Endothelial cell (in vitro differentiated cells): ENCODE results near the gene C11orf21. TPM values are rescaled to one million over a fixed set of nuclear protein-coding genes. Genes with fewer than 3 reads are reported as not detected.

Source experiments
- DNase-seq: peaks from one replicate; pipeline ENCODE4 v3.0.0; 2021; ENCODE audit warnings: low spot score
- H3K27ac Mint-ChIP-seq: one replicate; pipeline ENCODE4 v1.8.0; 2021; ENCODE audit warnings: mixed read lengths, inconsistent platforms; ENCODE audit not compliant: unreplicated experiment
- H3K27me3 Mint-ChIP-seq: one replicate; pipeline ENCODE4 v1.8.0; 2021; ENCODE audit warnings: mild to moderate bottlenecking, moderate library complexity, mixed read lengths, inconsistent platforms; ENCODE audit not compliant: unreplicated experiment
- H3K36me3 Mint-ChIP-seq: one replicate; pipeline ENCODE4 v1.8.0; 2021; ENCODE audit warnings: mild to moderate bottlenecking, low read depth, mixed read lengths, inconsistent platforms; ENCODE audit not compliant: unreplicated experiment
- H3K4me1 Mint-ChIP-seq: one replicate; pipeline ENCODE4 v1.8.0; 2021; ENCODE audit warnings: mild to moderate bottlenecking, mixed read lengths, inconsistent platforms; ENCODE audit not compliant: unreplicated experiment
- H3K4me3 Mint-ChIP-seq: one replicate; pipeline ENCODE4 v1.8.0; 2021; ENCODE audit warnings: mild to moderate bottlenecking, mixed read lengths, inconsistent platforms; ENCODE audit not compliant: unreplicated experiment
- H3K9me3 Mint-ChIP-seq: one replicate; pipeline ENCODE4 v1.8.0; 2021; ENCODE audit warnings: mixed read lengths, inconsistent platforms; ENCODE audit not compliant: unreplicated experiment
- total RNA-seq: library from RNA; stranded (reverse); fragmentation: NEBNext Ultra II Directional; extraction: Animal tissue kit (Norgen Biotek cat#: 25700); gene quantifications from one replicate; pipeline ENCODE4 v1.2.1, GENCODE V29; 2021; ENCODE audit not compliant: unreplicated experiment
- TF ChIP-seq, protein P1 (sequence below): fragments of 200-600 bp; sonication (generic); IDR thresholded peaks from one replicate; pipeline ENCODE4 v1.5.0; 2021; ENCODE audit warnings: antibody characterized with exemption; ENCODE audit not compliant: unreplicated experiment

Gene C11orf21
- total RNA-seq, 1 donor from 2014 or later: 0.13 TPM

DNA sequence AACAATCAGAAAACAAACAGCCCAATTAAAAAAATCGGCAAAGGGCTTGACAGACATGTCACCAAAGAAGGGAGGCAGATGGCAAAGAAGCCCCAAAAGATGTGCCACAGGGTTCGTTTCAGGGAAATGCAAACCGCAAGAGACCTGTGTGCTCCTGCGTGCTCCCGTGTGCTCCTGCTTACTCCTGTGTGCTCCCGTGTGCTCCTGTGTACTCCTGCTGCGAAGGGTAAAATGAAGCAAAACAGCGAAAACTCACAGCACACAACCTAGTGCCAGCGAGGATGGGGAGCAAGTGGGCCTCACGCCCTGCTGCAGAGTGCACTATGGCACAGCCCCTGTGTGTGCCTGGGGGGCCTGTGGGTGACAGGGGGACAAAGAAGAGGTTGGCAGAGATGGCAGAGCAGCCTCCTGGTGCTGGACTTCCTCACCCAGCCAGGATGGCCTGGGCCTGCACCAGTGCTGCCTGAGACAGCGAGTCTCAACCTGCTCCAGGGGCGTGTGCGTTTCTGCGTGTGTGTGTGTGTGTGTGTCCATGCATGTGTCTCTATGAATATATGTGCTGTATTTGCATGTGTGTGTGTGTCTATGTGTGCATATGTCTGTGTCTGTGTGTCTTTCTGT is 45.3 kb downstream of the C11orf21 start:
- H3K4me1 Mint-ChIP-seq: no peaks in the 10 kb centered on the region
- H3K27me3 Mint-ChIP-seq: peaks cover 8% of the 10 kb centered on the region
- H3K4me3 Mint-ChIP-seq: no peak overlapping the region
- H3K36me3 Mint-ChIP-seq: no peaks in the 10 kb centered on the region
- no peaks in the 10 kb centered on the region for H3K9me3 Mint-ChIP-seq
- H3K27ac Mint-ChIP-seq: peak overlapping the region; percentile 32
- TF ChIP-seq, protein P1, sequence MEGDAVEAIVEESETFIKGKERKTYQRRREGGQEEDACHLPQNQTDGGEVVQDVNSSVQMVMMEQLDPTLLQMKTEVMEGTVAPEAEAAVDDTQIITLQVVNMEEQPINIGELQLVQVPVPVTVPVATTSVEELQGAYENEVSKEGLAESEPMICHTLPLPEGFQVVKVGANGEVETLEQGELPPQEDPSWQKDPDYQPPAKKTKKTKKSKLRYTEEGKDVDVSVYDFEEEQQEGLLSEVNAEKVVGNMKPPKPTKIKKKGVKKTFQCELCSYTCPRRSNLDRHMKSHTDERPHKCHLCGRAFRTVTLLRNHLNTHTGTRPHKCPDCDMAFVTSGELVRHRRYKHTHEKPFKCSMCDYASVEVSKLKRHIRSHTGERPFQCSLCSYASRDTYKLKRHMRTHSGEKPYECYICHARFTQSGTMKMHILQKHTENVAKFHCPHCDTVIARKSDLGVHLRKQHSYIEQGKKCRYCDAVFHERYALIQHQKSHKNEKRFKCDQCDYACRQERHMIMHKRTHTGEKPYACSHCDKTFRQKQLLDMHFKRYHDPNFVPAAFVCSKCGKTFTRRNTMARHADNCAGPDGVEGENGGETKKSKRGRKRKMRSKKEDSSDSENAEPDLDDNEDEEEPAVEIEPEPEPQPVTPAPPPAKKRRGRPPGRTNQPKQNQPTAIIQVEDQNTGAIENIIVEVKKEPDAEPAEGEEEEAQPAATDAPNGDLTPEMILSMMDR: no peak
- no peak for DNase-seq

DNA sequence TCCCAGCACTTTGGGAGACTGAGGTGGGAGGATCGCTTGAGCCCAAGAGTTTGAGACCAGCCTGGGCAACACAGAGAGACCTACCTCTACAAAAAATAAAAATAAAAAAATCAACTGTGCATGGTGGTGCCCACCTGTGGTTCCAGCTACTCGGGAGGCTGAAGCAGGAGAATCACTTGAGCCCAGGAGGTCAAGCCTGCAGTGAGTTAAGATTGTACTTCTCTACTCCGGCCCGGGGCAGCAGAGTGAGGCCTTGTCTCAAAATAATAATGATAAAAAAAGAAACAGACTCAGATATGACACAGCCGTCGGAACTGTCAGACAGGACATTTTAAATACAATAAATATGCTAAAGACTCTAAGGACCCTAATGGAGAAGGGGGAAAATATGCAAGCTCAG is 49.7 kb downstream of the C11orf21 start:
- TF ChIP-seq, protein P1: no peak

DNA sequence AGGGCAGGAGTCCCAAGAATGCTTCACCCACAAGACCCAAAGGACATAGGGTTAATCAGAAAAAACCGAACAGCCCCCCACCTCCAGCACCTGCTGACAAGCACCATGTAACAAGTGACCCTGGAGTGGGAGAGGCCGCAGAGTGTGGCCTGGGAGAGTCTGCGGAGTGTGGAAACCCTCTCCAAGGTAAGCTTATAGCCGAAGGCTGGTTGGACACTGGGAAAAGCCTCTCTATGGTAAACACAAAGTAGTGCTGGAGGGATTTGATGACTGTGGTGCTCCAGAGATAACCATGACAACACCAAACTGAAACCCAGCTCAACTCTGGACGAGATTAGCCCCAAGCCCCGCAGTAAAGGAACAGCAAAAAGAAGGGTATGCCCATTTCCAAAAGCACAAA is 50.6 kb downstream of the C11orf21 start:
- no peak overlapping the region for H3K27ac Mint-ChIP-seq
- no peaks in the 10 kb centered on the region for H3K9me3 Mint-ChIP-seq
- peaks cover 3% of the 10 kb centered on the region for H3K27me3 Mint-ChIP-seq
- H3K4me1 Mint-ChIP-seq: no peaks in the 10 kb centered on the region
- no peak for DNase-seq
- TF ChIP-seq, protein P1: no peak
- H3K4me3 Mint-ChIP-seq: no peak overlapping the region
- no peaks in the 10 kb centered on the region for H3K36me3 Mint-ChIP-seq

More for the DNA sequence above, 49.7 kb downstream of the C11orf21 start:
- H3K27ac Mint-ChIP-seq: no peak overlapping the region
- no peak for DNase-seq
- H3K4me3 Mint-ChIP-seq: no peak overlapping the region
- peaks cover 7% of the 10 kb centered on the region for H3K27me3 Mint-ChIP-seq
- no peaks in the 10 kb centered on the region for H3K9me3 Mint-ChIP-seq
- no peaks in the 10 kb centered on the region for H3K36me3 Mint-ChIP-seq
- H3K4me1 Mint-ChIP-seq: no peaks in the 10 kb centered on the region

DNA sequence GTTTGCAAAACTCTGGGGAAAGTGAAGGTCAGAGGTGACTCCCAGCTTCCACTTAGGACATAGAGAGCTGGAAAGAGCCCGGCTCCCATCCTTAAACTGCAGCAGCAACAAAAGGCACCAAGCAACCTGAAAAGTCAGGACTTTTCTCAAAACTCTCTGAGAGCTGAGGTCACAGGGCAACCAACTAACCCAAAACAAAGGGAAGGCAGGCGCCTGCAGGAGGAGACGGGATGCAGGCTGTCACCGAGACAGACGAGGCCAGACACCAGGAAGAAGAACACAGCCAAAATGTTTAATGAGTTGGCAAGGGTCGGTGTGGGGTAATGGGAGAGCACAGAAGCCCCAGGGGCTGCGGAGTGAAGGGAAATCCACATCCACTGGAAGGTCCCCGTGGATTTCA is 51.2 kb downstream of the C11orf21 start:
- TF ChIP-seq, protein P1: no peak
- H3K36me3 Mint-ChIP-seq: no peaks in the 10 kb centered on the region
- no peaks in the 10 kb centered on the region for H3K4me1 Mint-ChIP-seq
- DNase-seq: no peak
- H3K4me3 Mint-ChIP-seq: no peak overlapping the region
- no peaks in the 10 kb centered on the region for H3K9me3 Mint-ChIP-seq
- no peak overlapping the region for H3K27ac Mint-ChIP-seq
- peaks cover 1% of the 10 kb centered on the region for H3K27me3 Mint-ChIP-seq

DNA sequence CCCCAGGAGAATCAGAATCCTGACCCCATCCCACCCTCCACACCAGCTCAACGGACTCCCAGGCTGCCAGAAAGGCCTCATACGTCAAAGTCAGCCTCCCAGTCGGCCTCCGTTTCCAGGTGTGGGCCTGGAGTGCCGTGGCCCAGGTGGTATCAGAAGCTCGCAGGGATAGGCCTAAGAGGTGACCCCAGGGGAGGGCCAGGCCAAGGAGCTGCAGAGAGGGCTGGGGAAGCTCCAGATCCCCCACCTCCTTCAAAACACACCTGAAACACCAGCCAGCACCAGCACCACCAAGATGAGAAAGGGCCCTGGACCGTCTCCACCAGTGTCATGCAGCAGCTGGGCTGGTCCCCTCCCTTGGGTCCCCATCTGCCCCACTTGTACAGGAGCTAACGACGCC is 51.7 kb downstream of the C11orf21 start:
- no peak for DNase-seq
- Mint-ChIP-seq H3K27ac (no peak overlapping the region), H3K9me3 (no peaks in the 10 kb centered on the region), H3K27me3 (peaks cover 1% of the 10 kb centered on the region), H3K4me1 (no peaks in the 10 kb centered on the region), H3K4me3 (no peak overlapping the region), H3K36me3 (no peaks in the 10 kb centered on the region)
- TF ChIP-seq, protein P1: no peak
